ENCODE results near the gene EFNA3.

DNA sequence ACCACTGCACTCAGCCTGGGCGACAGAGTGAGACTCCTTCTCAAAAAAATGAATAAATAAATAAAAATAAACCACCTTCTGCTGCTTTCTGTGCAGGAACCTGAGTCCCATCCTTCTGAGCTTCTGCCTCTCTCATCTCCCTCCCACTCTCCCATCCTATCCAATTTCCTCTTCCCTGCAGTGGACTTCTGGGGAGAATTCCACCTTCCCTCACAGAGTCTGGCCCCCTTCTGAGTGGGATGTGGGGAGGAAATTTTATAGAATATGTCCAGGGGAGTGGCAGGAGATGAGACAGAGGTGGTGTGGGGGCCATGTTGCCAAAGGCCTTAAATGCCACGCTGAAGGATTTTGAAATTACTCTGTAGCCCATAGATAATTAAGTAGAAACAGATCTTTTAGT lies 43.7 kb downstream of the EFNA3 start:
- TF ChIP-seq POLR2A (IDR thresholded peaks at IDR 0.05) (no peak), CTCF (IDR thresholded peaks at IDR 0.05) (no peak)
